Activated CD8-positive, alpha-beta T cell treated with anti-CD3 and anti-CD28 coated beads, Interleukin-2, amount 10 ng/mL, durations not matched to agents 7 days and 5 days (primary cell): Measurements from ENCODE around the gene BCL3. TPM values are rescaled to one million over a fixed set of nuclear protein-coding genes. Genes with fewer than 3 reads are reported as not detected.
"Not testable (repeated sequence)": the region's sequence is repeated elsewhere in the genome, so short reads cannot be mapped to it uniquely, and the experiment has no call there.

Source experiments
- ATAC-seq: fragments of 150-1000 bp; cut with Tn5 transposase; one replicate; pipeline ENCODE4 v1.10.0; 2021; ENCODE audit warnings: moderate library complexity
- CTCF ChIA-PET: fragments of 350-600 bp; sonication (Branson Sonifier 250); formaldehyde crosslinking; loops from one replicate; lab custom pipeline; 2021; ENCODE audit warnings: antibody characterized with exemption; lab: Charles Lee
- POLR2A ChIA-PET: fragments of 350-600 bp; sonication (Branson Sonifier 250); formaldehyde crosslinking; loops from one replicate; lab custom pipeline; 2021; ENCODE audit warnings: antibody characterized with exemption; lab: Charles Lee
- DNase-seq: peaks from one replicate; pipeline ENCODE4 v3.0.0-alpha.2; 2020
- H3K27ac Mint-ChIP-seq: one replicate; pipeline ENCODE4 v1.8.0; 2021; ENCODE audit warnings: mild to moderate bottlenecking, mixed read lengths
- H3K27me3 Mint-ChIP-seq: one replicate; pipeline ENCODE4 v1.8.0; 2021; ENCODE audit warnings: low read depth, mixed read lengths
- H3K36me3 Mint-ChIP-seq: one replicate; pipeline ENCODE4 v1.8.0; 2021; ENCODE audit warnings: low read depth, mixed read lengths
- H3K4me1 Mint-ChIP-seq: one replicate; pipeline ENCODE4 v1.8.0; 2021; ENCODE audit warnings: low read depth, mixed read lengths
- H3K4me3 Mint-ChIP-seq: one replicate; pipeline ENCODE4 v1.8.0; 2021; ENCODE audit warnings: mild to moderate bottlenecking, mixed read lengths
- H3K9me3 Mint-ChIP-seq: one replicate; pipeline ENCODE4 v1.8.0; 2022; ENCODE audit warnings: mixed read lengths; ENCODE audit not compliant: insufficient read depth
- total RNA-seq, 2 experiments: library from RNA; stranded (reverse); gene quantifications; one replicate each; pipeline ENCODE4 v1.2.3, GENCODE V29; 2021

BCL3 gene
- total RNA-seq, 2 experiments from 2014 or later = 22.4 to 25.1 TPM

DNA sequence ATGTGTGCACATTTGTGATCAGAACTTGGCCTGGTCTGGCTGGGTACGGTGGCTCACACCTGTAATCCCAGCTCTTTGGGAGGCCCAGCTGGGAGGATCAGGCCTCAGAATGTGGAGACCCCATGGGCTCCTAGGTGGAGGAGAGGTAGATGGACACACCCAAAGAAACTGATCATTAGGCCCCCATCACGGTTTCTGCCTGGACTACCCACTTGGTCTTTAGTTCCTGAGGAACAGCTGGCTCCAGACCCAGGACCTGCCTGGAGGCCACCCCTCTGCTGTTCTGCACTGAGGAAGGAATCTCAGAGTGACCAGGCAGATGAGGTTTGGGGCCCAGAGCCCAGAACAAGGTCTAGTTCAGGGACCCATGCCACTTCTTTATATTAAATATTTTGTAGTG is 30.6 kb downstream of the BCL3 start:
- Mint-ChIP-seq H3K27me3 (peaks cover 1% of the 10 kb centered on the region), H3K27ac (no peak overlapping the region), H3K9me3 (no peaks in the 10 kb centered on the region), H3K4me1 (peaks cover under 1% of the 10 kb centered on the region), H3K4me3 (no peak overlapping the region), H3K36me3 (no peaks in the 10 kb centered on the region)
- ChIA-PET CTCF (interaction anchor here (1.4 kb wide), 1 partner anchor 67 kb away, joined by 4 read pairs; the partner anchor contains the start of gene NECTIN2), POLR2A (no interaction called here)
- ATAC-seq (no peak), DNase-seq (no peak)

DNA sequence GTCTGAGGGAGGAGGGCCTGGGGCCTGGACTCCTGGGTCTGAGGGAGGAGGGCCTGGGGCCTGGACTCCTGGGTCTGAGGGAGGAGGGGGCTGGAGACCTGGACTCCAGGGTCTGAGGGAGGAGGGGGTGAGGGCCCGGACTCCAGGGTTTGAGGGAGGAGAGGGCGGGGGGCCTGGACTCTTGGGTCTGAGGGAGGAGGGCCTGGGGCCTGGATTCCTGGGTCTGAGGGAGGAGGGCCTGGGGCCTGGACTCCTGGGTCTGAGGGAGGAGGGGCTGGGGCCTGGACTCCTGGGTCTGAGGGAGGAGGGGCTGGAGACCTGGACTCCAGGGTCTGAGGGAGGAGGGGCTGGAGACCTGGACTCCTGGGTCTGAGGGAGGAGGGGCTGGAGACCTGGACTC is 33.2 kb downstream of the BCL3 start:
- CTCF ChIA-PET = interaction anchor here (3.6 to 4.4 kb wide), 2 partner anchors 9 to 58 kb away, joined by 47 read pairs; no protein-coding TSS in a partner anchor
- DNase-seq, H3K27me3 Mint-ChIP-seq, H3K4me1 Mint-ChIP-seq, H3K9me3 Mint-ChIP-seq, ATAC-seq, H3K27ac Mint-ChIP-seq, POLR2A ChIA-PET, H3K4me3 Mint-ChIP-seq, H3K36me3 Mint-ChIP-seq: not testable (repeated sequence)

DNA sequence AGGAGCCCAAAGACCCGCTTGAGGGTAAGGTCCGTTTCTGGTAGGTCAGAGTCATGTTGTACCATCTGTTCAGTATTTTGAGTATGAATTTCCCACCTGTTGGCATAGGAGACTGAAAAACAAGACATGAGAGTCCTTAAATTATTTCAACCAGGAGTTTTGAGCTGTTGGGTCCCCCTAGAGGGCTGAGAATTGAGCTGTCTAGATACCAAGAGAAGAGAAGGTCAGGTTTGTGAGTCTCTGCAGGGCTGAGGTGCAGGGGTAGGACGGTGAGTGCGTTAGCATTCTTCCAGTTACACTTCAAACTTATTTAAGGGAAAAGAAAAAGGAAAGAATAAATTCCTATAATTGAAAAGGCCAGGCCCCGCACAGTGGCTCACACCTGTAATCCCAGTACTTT is 34.2 kb downstream of the BCL3 start:
- ATAC-seq (no peak), DNase-seq (no peak)
- POLR2A ChIA-PET = no interaction called here
- no peak overlapping the region for H3K4me3 Mint-ChIP-seq
- peaks cover 7% of the 10 kb centered on the region for H3K4me1 Mint-ChIP-seq
- no peaks in the 10 kb centered on the region for H3K9me3 Mint-ChIP-seq
- CTCF ChIA-PET = interaction anchor here (1.2 to 4.4 kb wide), 7 partner anchors 10 to 93 kb away, joined by 5 to 47 read pairs (median 9); partner anchors contain the start of gene NECTIN2
- no peak overlapping the region for H3K27ac Mint-ChIP-seq
- H3K27me3 Mint-ChIP-seq = no peaks in the 10 kb centered on the region
- H3K36me3 Mint-ChIP-seq = no peaks in the 10 kb centered on the region

DNA sequence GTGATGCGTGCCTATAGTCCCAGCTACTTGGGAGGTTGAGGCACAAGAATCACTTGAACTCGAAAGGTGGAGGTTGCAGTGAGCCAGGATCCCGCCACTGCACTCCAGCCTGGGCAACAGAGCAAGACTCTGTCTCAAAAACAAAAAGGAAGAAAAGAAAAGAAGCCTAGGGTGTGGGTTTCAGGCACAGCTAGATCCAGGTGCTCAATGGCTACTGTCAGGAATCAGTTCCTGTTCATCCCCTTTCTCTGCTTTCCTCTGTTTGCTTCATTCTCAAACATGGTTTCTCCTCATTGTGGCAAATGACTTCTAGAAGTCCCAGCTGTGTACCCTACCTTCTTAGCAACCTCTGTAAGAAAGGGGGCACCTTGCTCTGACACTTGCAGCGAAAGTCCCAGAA is 35.0 kb downstream of the BCL3 start:
- Mint-ChIP-seq H3K27ac (no peak overlapping the region), H3K9me3 (no peaks in the 10 kb centered on the region), H3K36me3 (no peaks in the 10 kb centered on the region), H3K4me1 (peaks cover 7% of the 10 kb centered on the region), H3K27me3 (no peaks in the 10 kb centered on the region), H3K4me3 (no peak overlapping the region)
- ChIA-PET CTCF (interaction anchor here (1.0 to 4.4 kb wide), 25 partner anchors 11 to 217 kb away, joined by 3 to 47 read pairs (median 5); partner anchors contain the start of genes BCAM, NECTIN2, PVR and RELB), POLR2A (interaction anchor here (0.6 kb wide), 1 partner anchor 626 kb away, joined by 4 read pairs; no protein-coding TSS in a partner anchor)
- DNase-seq (no peak), ATAC-seq (no peak)

DNA sequence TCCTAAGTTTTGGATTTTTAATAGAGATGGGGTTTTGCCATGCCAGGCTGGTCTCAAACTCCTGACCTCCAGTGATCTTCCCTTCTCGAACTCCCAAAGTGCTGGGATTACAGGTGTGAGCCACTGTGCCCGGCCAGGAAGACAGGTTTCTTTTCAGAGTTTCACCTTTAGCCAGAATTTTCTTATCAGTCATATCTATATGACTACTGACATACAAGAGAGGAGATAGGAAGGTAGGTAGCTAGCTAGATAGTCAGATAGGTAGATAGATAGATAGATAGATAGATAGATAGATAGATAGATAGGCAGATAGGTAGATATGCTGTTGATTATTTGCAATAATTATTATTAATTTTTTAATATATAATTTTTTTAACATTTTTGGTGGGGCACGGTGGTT is 36.8 kb downstream of the BCL3 start:
- no peak overlapping the region for H3K27ac Mint-ChIP-seq
- H3K27me3 Mint-ChIP-seq = no peaks in the 10 kb centered on the region
- DNase-seq = no peak
- peaks cover 7% of the 10 kb centered on the region for H3K4me1 Mint-ChIP-seq
- ChIA-PET CTCF (interaction anchor here (0.6 to 4.4 kb wide), 17 partner anchors 10 to 208 kb away, joined by 3 to 47 read pairs (median 6); partner anchors contain the start of genes NECTIN2 and PVR), POLR2A (no interaction called here)
- no peak for ATAC-seq
- H3K4me3 Mint-ChIP-seq = no peak overlapping the region
- no peaks in the 10 kb centered on the region for H3K9me3 Mint-ChIP-seq
- no peaks in the 10 kb centered on the region for H3K36me3 Mint-ChIP-seq

DNA sequence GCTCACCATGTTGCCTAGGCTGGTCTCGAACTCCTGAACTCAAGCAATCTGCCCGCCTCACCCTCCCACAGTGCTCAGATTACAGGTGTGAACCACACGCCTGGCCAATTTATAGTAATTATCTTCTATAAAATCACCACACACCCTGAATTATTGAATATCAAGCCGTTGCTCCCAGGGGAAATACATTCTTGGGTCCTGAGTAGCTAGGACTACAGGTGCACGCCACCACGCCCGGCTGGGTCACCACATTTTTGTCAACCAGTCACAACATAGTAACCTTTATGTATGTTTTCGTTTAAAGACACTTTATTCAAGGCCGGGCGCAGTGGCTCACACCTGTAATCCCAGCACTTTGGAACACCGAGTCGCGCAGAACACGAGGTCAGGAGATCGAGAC is 37.5 kb downstream of the BCL3 start:
- CTCF ChIA-PET = interaction anchor here (1.3 kb wide), 1 partner anchor 58 kb away, joined by 3 read pairs; no protein-coding TSS in a partner anchor
- ATAC-seq = no peak

DNA sequence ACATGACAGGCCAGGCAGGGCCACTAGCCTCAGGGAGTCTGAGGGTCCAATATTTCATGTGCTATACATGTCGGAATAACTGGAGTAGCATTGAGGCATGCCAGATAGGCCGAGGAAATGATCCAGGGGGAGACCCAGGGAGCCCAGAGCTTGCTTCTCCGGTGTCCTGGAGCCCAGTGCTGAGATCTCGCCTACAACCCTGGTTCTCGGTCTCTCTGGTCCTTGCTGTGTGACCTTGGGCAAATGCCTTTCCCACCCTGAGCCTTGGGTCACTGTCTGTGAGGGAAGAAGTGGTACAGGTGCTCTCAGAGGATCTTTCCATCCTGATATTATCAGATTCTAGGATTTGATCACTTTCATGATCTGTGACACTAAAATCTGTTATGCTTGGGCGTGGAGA is 40.5 kb downstream of the BCL3 start:
- Mint-ChIP-seq H3K9me3 (no peaks in the 10 kb centered on the region), H3K4me1 (peaks cover 7% of the 10 kb centered on the region), H3K27me3 (no peaks in the 10 kb centered on the region), H3K36me3 (no peaks in the 10 kb centered on the region), H3K27ac (no peak overlapping the region), H3K4me3 (no peak overlapping the region)
- no peak for DNase-seq
- POLR2A ChIA-PET = no interaction called here
- CTCF ChIA-PET = interaction anchor here (1.5 to 1.7 kb wide), 2 partner anchors 18 to 65 kb away, joined by 5 to 6 read pairs; no protein-coding TSS in a partner anchor
- ATAC-seq = no peak

More for the DNA sequence above, 37.5 kb downstream of the BCL3 start:
- Mint-ChIP-seq H3K4me3 (no peak overlapping the region), H3K27ac (no peak overlapping the region), H3K36me3 (no peaks in the 10 kb centered on the region), H3K27me3 (no peaks in the 10 kb centered on the region), H3K9me3 (no peaks in the 10 kb centered on the region), H3K4me1 (peaks cover 7% of the 10 kb centered on the region)
- no peak for DNase-seq
- POLR2A ChIA-PET = no interaction called here

DNA sequence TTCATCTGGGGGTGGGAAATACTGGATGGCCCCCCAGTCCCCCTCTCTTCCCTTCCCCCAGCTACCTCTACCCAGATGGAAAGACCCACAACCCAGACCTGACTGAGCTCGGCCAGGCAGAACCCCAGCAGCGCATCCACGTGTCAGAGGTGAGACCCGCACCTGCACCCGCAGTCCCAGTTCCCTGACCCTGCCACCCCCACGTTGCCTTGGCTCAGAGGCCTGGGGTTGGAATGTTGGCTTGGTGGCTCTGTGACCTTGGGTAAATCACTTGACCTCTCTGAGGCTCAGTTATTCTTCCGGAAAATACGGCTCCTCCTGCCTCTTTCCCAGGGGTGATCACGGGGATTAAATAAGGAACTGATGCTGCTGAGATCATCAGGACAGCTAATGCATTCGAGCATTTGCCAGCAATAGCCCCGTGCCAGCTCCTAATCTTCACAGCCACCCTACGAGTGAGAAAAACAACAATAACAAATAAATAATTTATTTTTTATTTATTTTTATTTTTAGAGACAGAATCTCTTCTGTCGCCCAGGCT is 41.5 kb downstream of the BCL3 start:
- no peak for ATAC-seq
- no peaks in the 10 kb centered on the region for H3K36me3 Mint-ChIP-seq

DNA sequence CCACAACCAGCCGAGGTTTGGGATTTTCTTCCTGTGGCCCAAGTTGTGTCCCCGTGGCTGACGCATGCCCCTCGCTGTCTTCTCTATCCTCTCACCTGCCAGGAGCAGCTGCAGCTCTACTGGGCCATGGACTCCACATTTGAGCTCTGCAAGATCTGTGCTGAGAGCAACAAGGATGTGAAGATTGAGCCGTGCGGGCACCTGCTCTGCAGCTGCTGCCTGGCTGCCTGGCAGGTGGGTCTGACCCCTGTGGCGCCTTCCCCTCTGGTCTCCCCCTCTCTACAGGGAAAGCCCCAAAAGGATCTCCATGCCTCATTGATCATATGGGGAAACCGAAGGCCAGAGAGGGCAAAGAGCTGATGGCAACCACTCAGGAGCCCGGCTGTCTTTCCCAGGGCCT is 43.8 kb downstream of the BCL3 start:
- Mint-ChIP-seq H3K27me3 (no peaks in the 10 kb centered on the region), H3K4me1 (peaks cover 17% of the 10 kb centered on the region), H3K4me3 (no peak overlapping the region), H3K9me3 (no peaks in the 10 kb centered on the region), H3K36me3 (no peaks in the 10 kb centered on the region), H3K27ac (no peak overlapping the region)
- ChIA-PET CTCF (no interaction called here), POLR2A (no interaction called here)
- no peak for ATAC-seq
- DNase-seq = no peak

More for the DNA sequence above, 41.5 kb downstream of the BCL3 start:
- Mint-ChIP-seq H3K27ac (no peak overlapping the region), H3K4me1 (no peaks in the 10 kb centered on the region), H3K4me3 (no peak overlapping the region), H3K9me3 (no peaks in the 10 kb centered on the region), H3K27me3 (no peaks in the 10 kb centered on the region)
- POLR2A ChIA-PET = no interaction called here
- DNase-seq = no peak
- CTCF ChIA-PET = interaction anchor here (1.3 to 1.7 kb wide), 3 partner anchors 9 to 66 kb away, joined by 3 to 6 read pairs (median 5); no protein-coding TSS in a partner anchor

DNA sequence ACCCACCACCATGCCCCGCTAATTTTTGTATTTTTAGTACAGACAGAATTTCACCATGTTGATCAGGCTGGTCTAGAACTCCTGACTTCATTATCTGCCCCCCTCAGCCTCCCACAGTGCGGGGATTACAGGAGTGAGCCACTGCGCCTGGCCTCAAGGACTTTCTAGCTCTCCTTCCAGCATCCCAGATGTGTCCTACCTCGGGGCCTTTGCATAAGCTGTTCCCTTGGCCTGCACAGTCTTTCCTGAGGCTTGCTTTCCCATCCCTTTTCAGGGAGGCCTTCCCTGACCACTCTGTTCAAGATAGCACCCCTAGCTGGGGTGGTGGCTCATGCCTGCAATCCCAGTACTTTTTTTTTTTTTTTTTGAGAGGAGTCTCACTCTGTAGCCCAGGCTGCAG is 46.1 kb downstream of the BCL3 start:
- ChIA-PET POLR2A (no interaction called here), CTCF (interaction anchor here (1.1 to 1.2 kb wide), 3 partner anchors 10 to 51 kb away, joined by 3 to 4 read pairs (median 3); partner anchors contain the start of gene NECTIN2)
- Mint-ChIP-seq H3K27me3 (no peaks in the 10 kb centered on the region), H3K9me3 (no peaks in the 10 kb centered on the region), H3K27ac (no peak overlapping the region), H3K4me1 (peaks cover 21% of the 10 kb centered on the region), H3K36me3 (no peaks in the 10 kb centered on the region), H3K4me3 (no peak overlapping the region)
- DNase-seq (no peak), ATAC-seq (no peak)

DNA sequence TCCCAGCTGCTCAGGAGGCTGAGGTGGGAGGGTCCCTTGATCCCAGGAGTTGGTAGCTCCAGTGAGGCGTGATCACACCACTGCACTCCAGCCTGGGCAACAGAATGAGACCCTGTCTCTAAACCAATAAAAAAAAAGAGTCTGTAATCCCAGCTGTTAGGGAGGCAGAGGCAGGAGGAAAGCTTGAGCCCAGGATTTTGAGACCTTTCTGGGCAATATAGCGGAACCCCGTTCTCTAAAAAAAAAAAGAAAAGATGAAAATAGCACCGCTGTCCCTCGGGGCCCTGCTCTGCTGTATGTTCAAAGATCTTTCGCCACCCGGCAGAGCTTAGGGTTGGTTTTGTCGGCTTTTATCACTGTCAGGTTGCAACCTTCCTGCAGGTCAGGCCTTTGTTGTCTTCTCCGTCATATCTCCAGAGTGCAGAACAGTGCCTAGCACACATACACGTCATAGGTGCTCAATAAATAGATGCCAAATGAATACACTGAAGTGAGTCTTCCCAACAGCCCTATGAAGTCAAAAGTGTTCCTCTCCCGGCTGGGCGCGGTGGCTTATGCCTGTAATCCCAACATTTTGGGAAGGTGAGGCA is 47.0 kb downstream of the BCL3 start:
- POLR2A ChIA-PET = interaction anchor here (0.7 kb wide), 1 partner anchor 25 kb away, joined by 3 read pairs; no protein-coding TSS in a partner anchor
- peaks cover 26% of the 10 kb centered on the region for H3K4me1 Mint-ChIP-seq
- peak overlapping the region; percentile 55 for H3K27ac Mint-ChIP-seq
- DNase-seq (no peak), ATAC-seq (no peak)
- CTCF ChIA-PET = interaction anchor here (1.1 to 1.2 kb wide), 4 partner anchors 11 to 72 kb away, joined by 3 to 4 read pairs (median 3); partner anchors contain the start of gene NECTIN2
- no peaks in the 10 kb centered on the region for H3K27me3 Mint-ChIP-seq
- no peaks in the 10 kb centered on the region for H3K9me3 Mint-ChIP-seq
- H3K4me3 Mint-ChIP-seq = no peak overlapping the region
- H3K36me3 Mint-ChIP-seq = no peaks in the 10 kb centered on the region

DNA sequence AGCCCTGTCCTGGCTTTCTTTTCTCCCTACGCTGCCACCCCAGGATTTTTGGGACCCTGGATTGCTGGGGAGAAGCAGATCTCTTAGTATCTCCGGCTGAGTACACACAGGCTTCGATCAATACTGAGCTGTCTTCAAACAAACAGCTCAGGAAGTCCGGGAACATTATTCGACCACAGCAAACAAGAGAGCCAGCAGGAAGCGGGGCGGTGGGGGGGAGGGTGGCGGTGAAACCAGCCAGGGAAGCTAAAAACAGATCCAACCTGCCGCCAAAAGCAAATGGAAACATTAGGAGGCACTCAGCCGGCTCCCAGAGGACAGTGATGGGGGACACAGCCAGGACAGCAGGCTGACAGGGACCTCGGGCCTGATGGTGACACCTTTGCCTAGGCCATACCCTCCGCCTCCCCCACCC is 48.2 kb downstream of the BCL3 start:
- peak; percentile 23 for DNase-seq
- Mint-ChIP-seq H3K36me3 (no peaks in the 10 kb centered on the region), H3K4me1 (peaks cover 27% of the 10 kb centered on the region), H3K9me3 (no peaks in the 10 kb centered on the region), H3K27me3 (no peaks in the 10 kb centered on the region), H3K27ac (peak overlapping the region; percentile 72), H3K4me3 (peak overlapping the region; percentile 38)
- CTCF ChIA-PET = interaction anchor here (0.7 to 1.1 kb wide), 4 partner anchors 12 to 73 kb away, joined by 3 to 6 read pairs (median 4); no protein-coding TSS in a partner anchor
- POLR2A ChIA-PET = interaction anchor here (0.7 kb wide), 1 partner anchor 171 kb away, joined by 3 read pairs; no protein-coding TSS in a partner anchor
- ATAC-seq = no peak
